Activated T-helper 2 cell treated with anti-CD3 and anti-CD28 coated beads, Interferon-gamma antibody, Interleukin-2, Interleukin-4, amounts not matched to agents 10 μg/mL and 5 μg/mL and 100 μg/mL, durations not matched to agents 14 hours and 24 hours and 36 hours (primary cell): ENCODE data around the gene SMARCD3. TPM values are rescaled to one million over a fixed set of nuclear protein-coding genes. Genes with fewer than 3 reads are reported as not detected.

Experiments used
- DNase-seq: peaks from one replicate; pipeline ENCODE4 v3.0.0; 2021; ENCODE audit warnings: low spot score
- H3K27ac Mint-ChIP-seq: one replicate; pipeline ENCODE4 v1.8.0; 2021; ENCODE audit warnings: mixed read lengths
- H3K27me3 Mint-ChIP-seq: one replicate; pipeline ENCODE4 v1.8.0; 2021; ENCODE audit warnings: low read depth, mixed read lengths
- H3K36me3 Mint-ChIP-seq: one replicate; pipeline ENCODE4 v1.8.0; 2021; ENCODE audit warnings: low read depth, mixed read lengths
- H3K4me1 Mint-ChIP-seq: one replicate; pipeline ENCODE4 v1.8.0; 2021; ENCODE audit warnings: low read depth, mixed read lengths
- H3K4me3 Mint-ChIP-seq: one replicate; pipeline ENCODE4 v1.8.0; 2021; ENCODE audit warnings: low read depth, mild to moderate bottlenecking, moderate library complexity, mixed read lengths
- H3K9me3 Mint-ChIP-seq: one replicate; pipeline ENCODE4 v1.8.0; 2021; ENCODE audit warnings: mixed read lengths
- intact Hi-C: fragments of 100-400 bp; cut with micrococcal nuclease; formaldehyde crosslinking; loops from one replicate; pipeline ENCODE4 v1.15.1; 2023
- total RNA-seq: library from RNA; stranded (reverse); gene quantifications from 2 replicates; pipeline ENCODE4 v1.2.3, GENCODE V29; 2022

Gene SMARCD3
- total RNA-seq, 1 donor from 2014 or later: 3.3 TPM

DNA sequence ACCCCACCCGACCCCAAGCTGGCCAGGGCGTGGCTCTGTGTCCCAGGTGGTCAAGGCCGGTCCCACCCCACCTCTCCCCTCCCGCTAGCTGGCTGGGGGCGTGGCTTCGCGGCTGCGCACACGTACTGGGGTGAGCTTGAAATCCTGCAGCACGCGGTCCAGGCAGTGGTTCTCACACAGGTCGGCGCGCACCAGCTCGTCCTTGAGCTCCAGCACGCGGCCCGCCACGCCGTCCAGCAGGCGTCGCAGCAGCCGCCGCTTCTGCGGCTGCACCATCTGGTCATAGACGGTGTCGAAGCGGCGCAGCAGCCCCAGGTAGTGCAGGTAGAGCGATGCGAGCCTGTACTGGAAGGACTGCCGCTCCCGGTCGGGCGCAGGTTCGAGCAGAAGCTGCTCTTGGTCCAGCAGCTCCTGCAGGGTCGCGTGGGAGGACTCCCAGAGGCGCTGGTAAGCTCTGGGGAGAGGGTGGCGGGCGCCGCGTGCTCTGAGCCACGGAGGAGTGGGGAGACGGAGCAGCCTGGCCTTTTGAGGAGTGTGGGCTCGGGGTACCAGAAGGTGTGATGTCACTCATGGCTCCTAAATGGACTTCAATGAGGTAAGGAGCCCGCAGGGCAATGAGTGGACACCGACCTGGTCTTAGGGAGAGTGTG lies 44.0 kb downstream of the SMARCD3 start:
- H3K27me3 Mint-ChIP-seq: peaks cover 13% of the 10 kb centered on the region
- intact Hi-C loops: no loop called here
- no peaks in the 10 kb centered on the region for H3K9me3 Mint-ChIP-seq
- DNase-seq: no peak
- H3K27ac Mint-ChIP-seq: no peak overlapping the region
- no peak overlapping the region for H3K4me3 Mint-ChIP-seq
- peaks cover 22% of the 10 kb centered on the region for H3K4me1 Mint-ChIP-seq
- no peaks in the 10 kb centered on the region for H3K36me3 Mint-ChIP-seq

DNA sequence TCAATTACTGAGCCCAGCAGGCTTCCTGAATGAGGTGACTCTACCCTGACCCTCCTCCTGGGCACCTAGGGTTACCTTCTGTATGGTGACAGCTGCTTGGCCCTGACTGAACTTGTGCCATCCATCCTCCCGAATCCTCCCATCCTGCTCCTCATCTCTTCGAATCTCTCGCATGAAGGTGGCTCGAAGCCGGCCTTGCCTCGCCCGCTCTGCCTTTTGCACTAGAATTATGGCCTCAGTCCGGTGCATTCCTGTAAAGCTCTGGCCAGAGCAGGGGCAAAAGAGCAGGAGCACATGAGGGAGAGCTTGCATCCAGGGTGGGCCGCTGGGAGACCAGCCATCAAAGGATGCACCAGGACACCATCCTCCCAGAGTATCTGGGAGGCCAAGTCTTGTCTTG lies 45.7 kb downstream of the SMARCD3 start:
- DNase-seq: no peak
- Mint-ChIP-seq H3K27ac (no peak overlapping the region), H3K4me1 (peaks cover 17% of the 10 kb centered on the region), H3K9me3 (no peaks in the 10 kb centered on the region), H3K36me3 (no peaks in the 10 kb centered on the region), H3K4me3 (no peak overlapping the region), H3K27me3 (peaks cover 13% of the 10 kb centered on the region)
- intact Hi-C loops: no loop called here

DNA sequence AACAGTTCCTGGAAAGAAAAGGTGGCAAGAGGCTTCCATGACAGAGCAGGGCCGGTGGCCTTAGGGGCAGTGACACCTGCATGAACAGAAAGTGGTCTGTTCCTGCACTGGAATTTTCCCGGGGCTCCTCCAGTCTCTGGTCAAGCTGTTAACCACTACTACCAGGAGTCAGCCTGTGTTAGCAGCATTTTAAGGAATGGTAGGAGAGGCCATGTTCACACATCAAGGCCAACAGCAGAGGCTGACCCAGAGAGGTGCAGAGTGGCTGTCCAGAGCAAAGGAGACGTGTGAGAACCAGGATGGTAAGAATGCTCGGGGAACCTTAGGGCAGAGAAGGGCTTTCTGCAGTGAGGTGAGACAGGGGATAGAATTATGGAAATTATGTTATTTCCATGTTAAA lies 46.7 kb downstream of the SMARCD3 start:
- Mint-ChIP-seq H3K9me3 (no peaks in the 10 kb centered on the region), H3K4me1 (peaks cover 6% of the 10 kb centered on the region), H3K27me3 (peaks cover 13% of the 10 kb centered on the region), H3K4me3 (no peak overlapping the region), H3K27ac (no peak overlapping the region), H3K36me3 (no peaks in the 10 kb centered on the region)
- intact Hi-C loops: no loop called here
- DNase-seq: no peak

DNA sequence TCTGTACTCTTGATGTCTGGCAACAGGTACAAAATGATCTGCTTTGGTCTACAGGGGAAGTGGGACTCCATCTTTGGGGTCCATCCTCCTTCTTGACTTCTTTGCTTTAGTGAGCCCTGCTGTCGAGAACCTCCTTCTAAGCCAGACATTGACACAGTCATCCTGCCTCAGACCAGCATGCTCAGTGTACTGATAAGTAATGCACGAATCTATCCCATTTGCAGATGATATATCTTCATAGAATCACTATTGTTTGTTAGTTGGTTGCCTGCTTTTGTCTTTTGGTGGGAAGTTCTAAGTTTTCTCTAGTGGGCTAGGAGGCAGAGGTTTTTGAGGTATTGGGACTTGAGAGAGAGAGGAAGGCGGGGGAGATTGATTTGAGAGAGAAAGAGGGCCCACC lies 47.1 kb downstream of the SMARCD3 start:
- Mint-ChIP-seq H3K4me3 (no peak overlapping the region), H3K27me3 (peaks cover 13% of the 10 kb centered on the region), H3K36me3 (no peaks in the 10 kb centered on the region), H3K9me3 (no peaks in the 10 kb centered on the region), H3K27ac (no peak overlapping the region), H3K4me1 (peaks cover 3% of the 10 kb centered on the region)
- intact Hi-C loops: no loop called here
- no peak for DNase-seq

DNA sequence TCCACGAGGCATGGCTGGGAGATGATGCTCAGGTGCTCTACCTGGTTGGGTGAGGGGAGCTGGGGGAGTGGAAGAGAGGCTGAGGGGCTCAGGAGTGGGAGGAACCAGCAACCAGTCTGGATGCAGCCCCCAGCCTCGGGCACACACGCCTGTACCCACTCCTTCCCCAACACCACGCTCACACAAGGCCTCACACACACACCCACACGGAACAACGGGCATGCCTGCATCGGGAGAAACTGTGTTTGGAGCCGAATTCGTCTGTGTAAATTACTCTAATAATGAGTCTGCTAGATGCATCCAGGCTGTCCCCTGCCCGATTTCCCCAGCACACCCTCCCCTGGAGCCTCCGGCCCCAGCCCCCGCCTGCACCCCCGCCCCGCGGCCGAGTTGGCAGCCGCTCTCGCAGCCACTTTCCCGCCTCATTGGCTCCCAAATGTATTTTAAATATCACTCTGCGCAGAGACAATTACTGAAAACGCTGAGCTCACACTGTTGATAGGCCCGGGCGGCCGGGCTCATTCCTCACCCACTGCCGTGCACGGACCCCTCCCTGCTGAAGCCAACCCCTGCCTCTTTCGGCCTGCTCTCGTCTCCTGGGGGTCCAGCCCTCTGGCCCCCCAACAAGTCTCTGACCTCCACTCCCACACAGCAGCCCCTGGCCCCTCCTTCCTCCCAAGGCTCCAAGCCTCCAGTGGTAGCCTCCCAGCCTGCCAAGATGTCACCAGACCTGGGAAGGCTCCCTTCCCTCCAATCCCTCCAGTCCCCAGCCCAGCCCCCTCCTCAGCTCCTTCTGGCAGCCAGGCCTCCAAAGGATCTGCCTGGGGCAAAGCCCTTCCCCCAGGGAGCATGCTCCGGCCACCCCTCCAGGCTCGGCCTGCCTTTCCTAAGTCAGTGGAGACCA lies 49.3 kb downstream of the SMARCD3 start:
- Mint-ChIP-seq H3K4me1 (no peaks in the 10 kb centered on the region), H3K9me3 (no peaks in the 10 kb centered on the region), H3K27me3 (peaks cover 14% of the 10 kb centered on the region), H3K36me3 (no peaks in the 10 kb centered on the region), H3K4me3 (no peak overlapping the region), H3K27ac (no peak overlapping the region)
- no peak for DNase-seq
- intact Hi-C loops: no loop called here

DNA sequence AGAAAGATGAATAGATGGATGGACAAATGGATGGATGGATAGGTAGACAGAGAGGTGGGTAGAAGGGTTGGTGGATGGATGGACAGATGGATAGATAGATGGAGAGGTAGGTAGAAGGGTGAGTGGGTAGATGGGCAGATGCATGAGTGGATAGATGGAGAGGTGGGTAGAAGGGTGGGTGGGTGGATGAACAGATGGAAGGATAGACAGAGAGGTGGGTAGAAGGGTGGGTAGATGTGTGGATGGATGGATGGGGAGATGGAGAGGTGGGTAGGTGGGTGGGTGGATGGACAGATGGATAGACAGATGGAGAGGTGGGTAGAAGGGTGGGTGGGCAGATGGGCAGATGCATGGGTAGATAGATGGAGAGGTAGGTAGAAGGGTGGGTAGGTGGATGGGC lies 50.6 kb downstream of the SMARCD3 start:
- intact Hi-C loops: no loop called here

DNA sequence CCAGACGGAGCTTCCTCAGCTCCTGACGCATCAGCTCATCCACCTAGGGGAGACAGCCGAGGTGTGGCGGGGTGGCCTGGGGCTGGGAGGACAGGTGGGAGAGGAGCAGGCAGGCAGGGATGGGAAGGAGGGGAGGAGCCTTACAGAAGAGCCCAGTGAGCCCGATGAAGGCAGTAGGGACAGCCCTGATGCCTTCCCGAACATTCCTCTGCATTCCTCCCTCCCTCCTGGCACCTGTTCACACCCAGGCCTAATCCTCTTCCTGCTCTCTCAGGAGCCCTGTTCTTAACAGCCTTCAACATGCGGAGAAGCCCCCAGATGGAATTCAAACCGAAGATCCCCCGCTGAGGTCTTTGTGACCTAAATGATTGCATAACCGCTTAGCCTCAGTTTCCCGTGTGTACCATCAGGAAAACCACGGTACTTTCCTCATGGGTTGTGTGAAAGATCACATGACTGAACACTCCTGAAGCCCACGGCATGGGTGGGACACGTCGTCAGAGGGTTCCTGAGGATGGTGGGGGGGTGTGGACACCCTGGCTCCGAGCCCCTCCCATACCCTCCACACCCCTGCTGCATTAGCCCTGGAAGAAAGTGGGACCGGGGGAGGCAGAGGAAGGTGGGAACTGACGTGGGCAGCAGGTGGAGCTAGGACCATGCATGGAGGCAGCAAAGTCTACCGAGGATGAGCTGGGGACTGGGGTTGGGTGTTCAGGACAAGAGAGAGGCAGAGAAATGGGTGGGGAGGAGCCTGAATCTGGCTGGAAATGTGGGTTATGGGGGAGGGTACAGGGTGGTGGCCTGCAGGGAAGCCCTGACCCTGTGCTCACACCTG lies 52.7 kb downstream of the SMARCD3 start:
- intact Hi-C loops: no loop called here

More for the DNA sequence above, 50.6 kb downstream of the SMARCD3 start:
- H3K36me3 Mint-ChIP-seq: no peaks in the 10 kb centered on the region
- peaks cover 14% of the 10 kb centered on the region for H3K27me3 Mint-ChIP-seq
- H3K9me3 Mint-ChIP-seq: no peaks in the 10 kb centered on the region
- H3K27ac Mint-ChIP-seq: no peak overlapping the region
- DNase-seq: no peak
- no peak overlapping the region for H3K4me3 Mint-ChIP-seq
- H3K4me1 Mint-ChIP-seq: no peaks in the 10 kb centered on the region

DNA sequence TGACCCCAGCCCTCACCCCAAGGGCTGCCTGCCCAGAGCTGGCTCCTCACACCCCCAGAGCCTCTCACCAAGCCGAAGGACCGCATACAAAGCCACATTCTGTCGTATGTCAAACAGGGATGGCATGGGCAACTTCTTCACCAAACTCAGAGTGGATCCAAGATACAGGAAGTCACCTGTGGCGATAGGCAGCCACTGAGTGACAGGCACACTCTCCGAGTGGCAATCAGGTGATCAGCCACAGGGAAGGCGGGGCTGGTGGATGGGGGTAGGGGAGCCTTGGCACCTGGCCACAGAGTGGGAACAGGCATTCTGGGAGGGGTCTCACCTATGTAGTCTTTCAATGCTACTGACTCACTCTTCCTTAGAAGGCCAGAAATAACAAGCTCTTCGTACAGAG lies 54.3 kb downstream of the SMARCD3 start:
- DNase-seq: no peak
- intact Hi-C loops: no loop called here
- Mint-ChIP-seq H3K27ac (no peak overlapping the region), H3K9me3 (no peaks in the 10 kb centered on the region), H3K4me3 (no peak overlapping the region), H3K4me1 (no peaks in the 10 kb centered on the region), H3K27me3 (peaks cover 11% of the 10 kb centered on the region), H3K36me3 (no peaks in the 10 kb centered on the region)

More for the DNA sequence above, 52.7 kb downstream of the SMARCD3 start:
- no peak for DNase-seq
- Mint-ChIP-seq H3K27ac (no peak overlapping the region), H3K9me3 (no peaks in the 10 kb centered on the region), H3K4me3 (no peak overlapping the region), H3K27me3 (peaks cover 5% of the 10 kb centered on the region), H3K36me3 (no peaks in the 10 kb centered on the region), H3K4me1 (no peaks in the 10 kb centered on the region)

DNA sequence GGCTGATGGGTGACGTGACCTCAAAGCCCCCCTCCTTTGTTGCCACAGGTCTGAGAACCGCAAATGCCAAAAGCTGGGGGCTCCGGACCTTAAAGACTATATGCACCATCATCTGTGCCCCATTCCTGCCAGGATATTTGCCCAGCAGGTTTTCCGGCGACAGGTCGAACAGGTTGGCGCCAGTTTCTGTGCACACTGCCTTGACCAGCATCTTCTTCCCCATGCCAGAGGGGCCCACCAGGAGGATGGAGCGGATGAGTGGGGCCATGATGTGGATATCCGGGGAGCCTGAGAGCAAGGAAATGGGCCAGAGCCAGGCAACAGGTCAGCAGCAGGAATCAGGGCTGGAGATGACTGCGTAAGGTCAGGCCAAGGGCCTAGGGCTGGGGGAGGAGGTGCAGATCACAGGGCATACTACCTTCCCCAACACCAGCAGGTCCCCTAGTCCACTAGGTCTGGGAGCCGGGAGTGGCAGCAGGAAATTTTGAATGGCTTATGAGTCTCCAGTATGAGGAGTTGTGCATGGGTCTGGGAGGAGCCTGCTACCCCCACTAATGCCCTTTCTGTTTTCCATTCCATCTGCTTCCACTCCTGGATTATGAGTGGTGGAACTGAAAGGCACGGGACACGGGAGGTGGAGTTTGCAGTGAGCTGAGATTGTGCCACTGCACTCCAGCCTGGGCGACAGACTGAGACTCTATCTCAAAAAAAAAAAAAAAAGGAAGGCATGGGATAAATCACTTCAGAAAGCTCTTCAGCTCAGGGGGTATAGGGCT lies 55.1 kb downstream of the SMARCD3 start:
- DNase-seq: no peak
- H3K4me3 Mint-ChIP-seq: no peak overlapping the region
- intact Hi-C loops: no loop called here

DNA sequence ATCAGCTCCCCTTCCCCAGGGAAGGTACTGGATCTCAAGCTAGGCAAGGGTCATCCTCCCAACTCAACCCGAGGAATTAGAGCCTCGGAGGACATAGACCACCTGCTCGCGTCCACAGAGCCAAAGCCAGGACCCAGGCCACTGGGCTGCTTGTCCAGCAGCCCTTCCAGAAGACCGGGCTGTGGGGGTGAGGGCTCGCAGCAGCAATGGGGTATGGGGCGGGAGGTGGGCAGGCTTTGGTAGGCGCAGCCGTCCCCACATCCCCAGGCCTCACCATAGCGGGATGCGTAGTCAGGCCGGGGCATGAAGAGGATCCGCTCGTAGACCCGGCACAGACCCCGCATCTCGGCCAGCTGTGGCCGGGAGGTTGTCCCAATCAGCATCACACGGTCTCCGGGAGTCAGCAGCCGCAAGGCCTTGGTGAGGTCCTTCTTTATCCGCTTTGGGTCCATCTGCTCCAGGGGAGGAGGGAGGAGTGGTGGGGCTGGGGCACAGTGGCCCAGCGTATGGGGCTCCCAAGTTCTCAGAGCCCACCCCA lies 56.4 kb downstream of the SMARCD3 start:
- Mint-ChIP-seq H3K27me3 (peaks cover 15% of the 10 kb centered on the region), H3K9me3 (no peaks in the 10 kb centered on the region), H3K4me3 (no peak overlapping the region)

More for the DNA sequence above, 55.1 kb downstream of the SMARCD3 start:
- H3K27ac Mint-ChIP-seq: no peak overlapping the region
- H3K4me1 Mint-ChIP-seq: no peaks in the 10 kb centered on the region
- H3K27me3 Mint-ChIP-seq: peaks cover 13% of the 10 kb centered on the region
- no peaks in the 10 kb centered on the region for H3K36me3 Mint-ChIP-seq
- no peaks in the 10 kb centered on the region for H3K9me3 Mint-ChIP-seq

DNA sequence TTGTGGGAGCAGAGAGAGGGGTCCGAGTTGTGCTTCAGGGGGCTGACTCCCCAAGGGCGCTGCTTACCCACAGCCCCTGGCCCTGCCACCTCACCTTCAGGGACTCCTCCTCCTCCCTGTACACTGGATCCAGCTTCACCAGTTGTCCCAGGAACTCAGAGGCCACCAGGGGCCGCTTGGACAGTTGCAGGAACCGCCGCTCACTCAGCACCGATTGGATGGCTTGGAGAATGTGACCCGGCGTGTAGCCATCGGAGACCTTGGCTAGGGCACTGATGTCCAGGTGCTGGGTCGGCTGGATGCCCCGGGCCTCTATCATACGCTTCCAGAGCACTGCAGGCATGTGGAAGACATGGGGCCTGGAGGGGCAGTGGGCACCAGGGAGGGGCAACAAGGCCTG lies 57.0 kb downstream of the SMARCD3 start:
- Mint-ChIP-seq H3K27ac (no peak overlapping the region), H3K36me3 (no peaks in the 10 kb centered on the region)

More for the DNA sequence above, 56.4 kb downstream of the SMARCD3 start:
- Mint-ChIP-seq H3K36me3 (no peaks in the 10 kb centered on the region), H3K4me1 (no peaks in the 10 kb centered on the region), H3K27ac (no peak overlapping the region)
- no peak for DNase-seq
- intact Hi-C loops: no loop called here

DNA sequence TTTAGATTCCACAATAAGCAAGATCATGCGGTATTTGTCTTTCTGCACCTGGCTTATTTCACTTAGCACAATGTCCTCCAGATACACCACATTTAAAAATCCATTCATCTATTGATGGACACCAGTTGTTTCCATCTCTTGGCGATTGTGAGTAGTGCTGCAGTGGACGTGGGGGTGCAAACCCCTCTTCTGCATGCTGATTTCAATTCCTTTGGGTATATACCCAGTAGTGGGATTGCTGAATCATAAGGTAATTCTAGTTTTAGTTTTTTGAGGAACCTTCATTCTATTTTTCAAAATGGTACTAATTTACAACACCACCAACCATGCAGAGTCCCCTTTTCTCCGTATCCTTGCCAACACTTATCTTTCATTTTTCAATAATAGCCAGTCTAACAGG lies 59.5 kb downstream of the SMARCD3 start:
- H3K4me1 Mint-ChIP-seq: no peaks in the 10 kb centered on the region
- H3K36me3 Mint-ChIP-seq: no peaks in the 10 kb centered on the region
- H3K4me3 Mint-ChIP-seq: no peak overlapping the region
- DNase-seq: no peak
- no peak overlapping the region for H3K27ac Mint-ChIP-seq
- no peaks in the 10 kb centered on the region for H3K9me3 Mint-ChIP-seq
- intact Hi-C loops: no loop called here
- peaks cover 10% of the 10 kb centered on the region for H3K27me3 Mint-ChIP-seq

More for the DNA sequence above, 57.0 kb downstream of the SMARCD3 start:
- Mint-ChIP-seq H3K4me3 (no peak overlapping the region), H3K27me3 (peaks cover 15% of the 10 kb centered on the region), H3K4me1 (no peaks in the 10 kb centered on the region), H3K9me3 (no peaks in the 10 kb centered on the region)
- intact Hi-C loops: no loop called here
- no peak for DNase-seq
